Middle frontal gyrus (tissue), 1 donor: ENCODE data around the gene SIAH3.
"Not testable (repeated sequence)": the region's sequence is repeated elsewhere in the genome, so short reads cannot be mapped to it uniquely, and the experiment has no call there.

Experiments
- DNase-seq: peaks from one replicate; pipeline ENCODE4 v3.0.0-alpha.2; 2015; ENCODE audit warnings: low spot score; ENCODE audit errors: extremely low spot score

The SIAH3 gene

GRCh38 chr13:45783346-45784043 lies 68.1 kb downstream of the SIAH3 start:
- DNase-seq = no peak

DNA sequence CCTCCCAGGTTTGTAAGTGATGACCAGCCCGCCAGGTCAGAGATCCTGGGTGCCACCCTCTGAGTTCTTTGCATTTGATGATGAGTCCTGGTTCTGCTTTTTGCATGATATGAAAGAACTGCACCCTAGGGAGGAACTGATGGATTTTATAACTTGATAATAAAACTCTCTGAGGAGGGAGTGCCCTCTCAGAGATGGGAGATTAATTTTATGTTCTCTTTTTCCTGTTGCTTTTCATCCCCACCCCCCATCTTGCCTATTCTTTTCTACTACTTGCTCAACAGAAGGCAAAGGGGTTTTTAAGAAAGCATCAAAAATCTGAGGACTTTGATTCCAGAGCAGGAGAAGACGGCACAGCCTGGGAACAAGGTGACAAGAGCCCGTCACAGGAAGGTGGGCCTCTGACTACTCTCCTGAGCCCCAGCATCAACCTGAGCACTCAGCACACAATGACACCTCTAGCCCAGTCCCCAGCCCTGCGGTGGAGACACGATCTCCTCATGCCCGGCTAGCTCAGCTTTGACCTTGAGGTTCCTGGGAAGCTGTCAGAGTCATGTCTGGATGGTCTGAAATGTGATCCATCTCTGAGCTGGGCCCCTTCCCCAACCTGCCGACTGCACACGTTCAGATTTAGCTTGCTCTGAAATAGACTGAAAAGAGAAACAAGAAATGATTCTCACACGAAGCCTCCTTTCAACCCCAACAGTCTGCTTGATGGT lies 69.1 kb downstream of the SIAH3 start:
- no peak for DNase-seq

- DNase-seq = no peak
Measured at GRCh38 chr13:45781553-45782326, 69.8 kb downstream of the SIAH3 start.

GRCh38 chr13:45779901-45780300 lies 71.7 kb downstream of the SIAH3 start:
- no peak for DNase-seq

- DNase-seq = no peak
Measured at GRCh38 chr13:45778882-45779281, 72.7 kb downstream of the SIAH3 start.

- no peak for DNase-seq
Measured at GRCh38 chr13:45776748-45777147, 74.8 kb downstream of the SIAH3 start.

- no peak for DNase-seq
Measured at GRCh38 chr13:45775401-45775963, 76.1 kb downstream of the SIAH3 start.

DNA sequence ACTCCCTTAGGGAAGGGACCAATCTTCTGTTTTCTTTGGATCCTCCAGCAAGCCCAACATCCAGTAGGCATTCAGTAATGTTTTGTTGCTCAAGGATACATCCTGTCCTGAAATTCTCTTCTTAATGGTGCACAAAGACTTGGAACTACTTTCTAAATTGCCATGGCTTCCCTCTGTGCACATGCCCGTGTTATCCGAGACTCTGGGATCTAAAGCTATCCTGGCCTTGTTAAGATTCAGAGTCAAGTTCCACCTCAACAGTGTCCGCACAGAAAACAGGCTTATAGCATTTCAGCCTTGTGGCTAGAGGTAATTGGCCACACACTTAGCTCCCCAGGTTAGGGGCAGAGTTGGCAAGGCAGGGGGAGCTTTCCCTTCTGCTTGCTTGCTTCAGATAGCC lies 77.6 kb downstream of the SIAH3 start:
- DNase-seq = no peak

- DNase-seq = no peak
Measured at GRCh38 chr13:45773236-45773635, 78.3 kb downstream of the SIAH3 start.

GRCh38 chr13:45770886-45771285 lies 80.7 kb downstream of the SIAH3 start:
- no peak for DNase-seq

DNA sequence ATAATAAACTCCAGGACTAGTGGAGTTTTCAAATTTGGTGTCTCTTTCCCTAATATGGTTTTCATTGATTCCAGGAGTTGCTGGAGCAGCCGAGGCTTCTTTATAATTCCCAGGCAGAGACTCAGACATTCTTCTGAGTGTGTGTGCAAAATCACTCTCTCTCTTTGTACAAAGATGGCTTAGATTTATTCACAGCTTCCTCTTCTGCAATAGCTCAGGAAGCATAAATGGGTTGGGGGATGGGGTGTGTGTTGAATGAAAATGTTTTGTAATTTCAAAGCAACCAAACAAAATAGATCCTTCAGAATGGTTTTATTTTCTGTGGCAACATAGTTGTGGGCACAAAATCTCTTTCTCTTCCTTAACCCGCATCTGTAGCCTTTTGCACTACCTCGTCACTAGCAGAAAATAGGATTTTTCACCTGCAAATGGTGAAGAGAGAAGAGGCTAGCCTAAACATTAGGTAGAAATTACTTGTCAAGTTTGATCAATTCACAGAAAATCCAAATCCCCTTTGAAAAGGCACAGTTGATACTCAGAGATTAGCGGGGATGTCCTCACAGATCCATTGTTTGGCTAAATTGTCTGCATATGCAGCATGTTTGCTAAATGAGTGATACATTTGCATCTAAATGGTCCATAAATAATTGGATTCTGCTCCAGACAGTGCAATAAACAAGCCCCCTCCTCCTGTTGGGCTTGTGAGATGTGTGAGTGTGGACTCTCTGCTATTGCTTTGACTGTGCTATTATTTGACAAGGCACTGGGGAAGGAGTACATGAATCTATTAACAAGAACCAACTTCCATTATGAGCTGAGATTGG lies 82.7 kb downstream of the SIAH3 start:
- DNase-seq = no peak

- DNase-seq = no peak
Measured at GRCh38 chr13:45765464-45765863, 86.1 kb downstream of the SIAH3 start.

DNA sequence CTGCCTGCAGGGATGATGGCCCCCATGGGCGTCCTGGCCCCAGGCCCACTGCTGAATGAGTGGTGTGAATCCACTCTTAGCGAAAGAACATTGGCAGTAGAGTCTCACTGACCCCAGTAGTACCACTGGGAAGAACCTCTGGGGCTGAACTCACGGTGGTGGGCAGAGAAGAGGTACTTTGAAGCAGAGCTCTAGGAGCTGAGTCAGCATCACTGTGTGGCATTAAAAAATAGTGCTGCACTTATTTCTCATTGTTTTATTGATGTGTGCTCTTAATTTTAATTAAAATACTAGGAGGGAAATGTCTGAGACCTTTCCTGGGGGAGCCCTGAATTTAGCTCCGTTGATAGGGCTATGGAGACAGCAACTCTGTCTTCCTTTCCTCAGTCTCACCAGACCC lies 88.1 kb downstream of the SIAH3 start:
- DNase-seq = no peak

- not testable (repeated sequence) for DNase-seq
Measured at GRCh38 chr13:45757589-45757988, 94.0 kb downstream of the SIAH3 start.

DNA sequence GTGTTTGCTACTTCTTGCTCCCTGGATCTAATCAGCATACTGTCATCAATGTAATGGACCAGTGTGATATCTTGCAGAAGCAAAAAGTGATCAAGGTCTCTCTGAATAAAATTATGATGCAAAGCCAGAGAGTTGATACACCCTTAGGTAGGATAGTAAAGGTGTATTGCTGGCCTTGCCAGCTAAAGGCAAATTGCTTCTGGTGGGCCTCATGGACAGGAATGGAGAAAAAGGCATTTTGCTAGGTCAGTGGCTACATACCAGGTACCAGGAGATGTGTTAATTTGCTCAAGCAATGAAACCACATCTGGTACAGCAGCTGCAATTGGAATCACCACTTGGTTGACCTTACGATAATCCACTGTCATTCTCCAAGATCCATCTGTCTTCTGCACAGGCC lies 95.1 kb downstream of the SIAH3 start:
- not testable (repeated sequence) for DNase-seq

DNA sequence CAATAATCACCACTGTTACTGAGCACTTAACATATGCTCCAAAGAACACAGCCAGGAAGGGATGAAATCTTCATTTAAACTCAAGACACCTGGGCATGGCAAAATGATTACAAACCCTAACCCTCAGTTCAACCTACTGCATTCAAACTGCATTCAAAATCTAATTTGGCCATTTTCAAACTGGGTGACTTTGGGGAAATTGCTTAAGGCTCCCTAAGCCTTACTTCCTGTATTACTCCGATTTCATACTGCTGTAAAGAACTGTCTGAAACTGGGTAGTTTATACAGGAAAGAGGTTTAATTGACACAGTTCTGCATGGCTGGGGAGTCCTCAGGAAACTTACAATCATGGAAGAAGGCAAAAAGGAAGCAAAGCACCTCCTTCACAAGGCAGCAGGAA lies 99.0 kb downstream of the SIAH3 start:
- no peak for DNase-seq

GRCh38 chr13:45751885-45752284 lies 99.7 kb downstream of the SIAH3 start:
- no peak for DNase-seq

DNA sequence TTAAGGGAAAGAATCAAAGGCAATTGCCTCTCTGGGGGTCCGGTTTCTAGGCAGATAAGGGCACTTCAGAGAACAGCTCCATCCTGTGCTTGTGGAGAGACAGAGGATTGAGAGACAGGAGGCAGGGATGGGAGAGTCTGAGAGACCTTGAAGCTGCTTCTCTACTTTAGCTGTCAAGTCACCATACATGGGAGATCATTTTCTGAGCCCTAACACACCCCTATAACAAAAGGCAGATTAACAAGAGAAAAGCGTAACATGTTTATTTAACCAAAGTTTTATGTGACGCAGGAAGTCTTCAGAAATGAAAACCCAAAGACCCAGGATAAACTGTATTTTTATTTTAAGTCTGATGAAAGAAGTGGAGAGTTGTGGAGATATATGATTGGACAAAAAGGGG lies 101.0 kb downstream of the SIAH3 start:
- DNase-seq = no peak

DNA sequence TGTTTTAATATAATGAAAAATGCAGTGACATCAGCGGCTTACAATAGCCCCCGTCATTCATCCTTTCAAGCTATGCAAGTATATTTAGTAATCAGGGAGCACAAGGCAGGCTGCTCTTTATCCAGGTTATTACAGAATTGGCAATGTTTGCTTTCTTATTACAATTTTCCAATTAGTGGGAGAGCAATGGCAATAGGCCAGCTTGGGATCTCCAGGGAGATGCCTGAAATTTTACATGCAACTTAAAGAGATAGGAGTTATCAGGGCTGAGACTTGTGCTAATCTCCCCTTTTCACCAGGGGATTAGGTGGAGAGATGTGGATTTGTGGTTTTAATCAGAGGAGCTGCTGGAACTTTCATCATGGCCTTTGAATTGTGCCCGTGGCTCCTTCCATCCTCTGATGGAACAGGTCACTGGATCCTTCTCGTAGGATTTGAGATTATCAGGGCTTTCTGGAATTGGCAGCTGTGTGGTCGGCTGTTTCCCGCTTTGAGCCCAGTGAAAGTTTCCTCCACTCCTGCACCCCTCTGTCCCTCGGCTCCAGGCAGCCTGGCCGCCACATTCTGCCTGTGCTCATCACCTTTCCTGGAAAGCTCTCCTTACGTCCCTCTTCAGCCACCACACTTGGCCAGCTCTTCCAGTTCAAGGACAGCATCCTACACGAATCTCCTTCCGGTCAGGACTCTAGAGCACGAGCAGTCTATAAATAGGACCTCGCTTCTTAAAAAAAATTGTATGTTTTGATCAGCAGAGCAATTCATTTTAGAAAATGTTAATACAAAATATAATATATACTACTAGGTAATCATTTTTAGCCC lies 102.4 kb downstream of the SIAH3 start:
- DNase-seq = no peak

- no peak for DNase-seq
Measured at GRCh38 chr13:45747071-45747470, 104.5 kb downstream of the SIAH3 start.
